RKO (cell line): Measurements from ENCODE around the gene GRAMD1A.
"Not testable (repeated sequence)": the region's sequence is repeated elsewhere in the genome, so short reads cannot be mapped to it uniquely, and the experiment has no call there.

Source experiments
- DNase-seq: peaks from one replicate; pipeline ENCODE4 v3.0.0-alpha.2; 2016; ENCODE audit warnings: low spot score

GRAMD1A gene

GRCh38 chr19:35004517-35005255, 4.6 kb downstream of the GRAMD1A start:
- DNase-seq = no peak

- DNase-seq = no peak
Measured at GRCh38 chr19:35005256-35005977, 5.3 kb downstream of the GRAMD1A start.

GRCh38 chr19:35006007-35006341, 5.9 kb downstream of the GRAMD1A start:
- not testable (repeated sequence) for DNase-seq

- no peak for DNase-seq
Measured at GRCh38 chr19:35006342-35006998, 6.3 kb downstream of the GRAMD1A start.

- no peak for DNase-seq
Measured at GRCh38 chr19:35006999-35007365, 6.9 kb downstream of the GRAMD1A start.

GRCh38 chr19:35007427-35007826, 7.3 kb downstream of the GRAMD1A start:
- DNase-seq = not testable (repeated sequence)

GRCh38 chr19:35008891-35009341, 8.8 kb downstream of the GRAMD1A start:
- no peak for DNase-seq

GRCh38 chr19:35009424-35010415, 9.6 kb downstream of the GRAMD1A start:
- no peak for DNase-seq

GRCh38 chr19:35011091-35011689, 11.1 kb downstream of the GRAMD1A start:
- no peak for DNase-seq

- no peak for DNase-seq
Measured at GRCh38 chr19:35011737-35012682, 11.9 kb downstream of the GRAMD1A start.

- no peak for DNase-seq
Measured at GRCh38 chr19:35013041-35013819, 13.1 kb downstream of the GRAMD1A start.

GRCh38 chr19:35013820-35014754, 14.0 kb downstream of the GRAMD1A start:
- DNase-seq = no peak

GRCh38 chr19:35014774-35015173, 14.7 kb downstream of the GRAMD1A start:
- DNase-seq = not testable (repeated sequence)

- DNase-seq = peak; percentile 21
Measured at GRCh38 chr19:35015270-35015953, 15.3 kb downstream of the GRAMD1A start.

- no peak for DNase-seq
Measured at GRCh38 chr19:35015954-35016351, 15.8 kb downstream of the GRAMD1A start.

- no peak for DNase-seq
Measured at GRCh38 chr19:35017507-35017906, 17.4 kb downstream of the GRAMD1A start.

- DNase-seq = no peak
Measured at GRCh38 chr19:35018379-35018778, 18.3 kb downstream of the GRAMD1A start.

GRCh38 chr19:35019144-35019543, 19.0 kb downstream of the GRAMD1A start:
- no peak for DNase-seq
